ENCODE measurements around the gene SKI. TPM values are rescaled to one million over a fixed set of nuclear protein-coding genes. Genes with fewer than 3 reads are reported as not detected.

SKI gene
- total and polyA plus RNA-seq, 2 experiments from 2014 or later: 9.3 to 66.8 TPM

DNA sequence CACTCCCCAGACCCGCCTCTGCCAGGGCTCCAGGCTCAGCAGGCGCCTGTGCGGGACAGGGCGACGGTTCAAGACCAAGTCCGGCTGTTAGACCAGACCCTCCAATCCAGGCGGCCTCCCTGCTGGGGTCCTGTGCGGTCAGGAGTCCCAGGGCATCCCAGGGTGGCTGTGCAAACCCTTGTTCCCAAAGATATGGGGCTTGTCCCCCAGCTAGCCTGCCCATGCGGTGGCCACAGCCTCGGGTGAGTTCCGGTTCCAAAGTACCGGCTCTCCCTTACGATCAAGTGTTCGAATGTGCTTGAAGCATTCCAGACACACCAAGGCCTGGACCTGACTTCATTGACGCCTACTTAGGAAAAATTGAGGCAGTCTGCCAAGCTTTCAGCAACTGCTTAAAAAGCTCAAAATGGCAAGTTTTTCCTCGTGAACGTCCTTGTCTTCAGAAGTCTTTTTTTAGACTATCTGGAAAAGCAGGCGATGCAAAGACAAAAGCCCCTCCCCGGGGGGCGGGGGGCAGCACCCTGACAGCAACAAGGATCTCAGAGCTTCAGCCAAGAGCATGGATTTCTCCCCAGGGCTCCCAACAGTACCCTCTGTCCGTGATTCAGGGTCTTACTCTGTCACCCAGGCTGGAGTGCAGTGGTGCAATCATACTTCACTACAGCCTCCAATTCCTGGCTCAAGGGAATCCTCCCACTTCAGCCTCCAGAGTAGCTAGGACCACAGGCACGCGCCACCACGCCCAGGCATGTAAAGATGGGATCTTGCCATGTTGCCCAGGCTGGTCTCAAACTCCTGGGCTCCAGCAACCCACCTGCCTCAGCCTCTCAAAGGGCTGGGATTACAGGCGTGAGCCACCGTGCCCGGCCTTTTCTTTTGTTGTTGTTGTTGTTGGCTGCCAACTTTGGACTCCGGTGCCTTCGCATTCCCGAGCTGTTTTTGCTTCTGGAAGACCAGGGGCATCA lies 35.8 kb upstream of the SKI start:
- Histone ChIP-seq H3K27me3 (ENCODE audit: insufficient read depth) (no peaks in the 10 kb centered on the region), H3F3A (replicated peaks; ENCODE audit: low read depth) (peaks cover 9% of the 10 kb centered on the region), H2AFZ (no peak overlapping the region), H3K9me2 (ENCODE audit: insufficient read depth) (no peaks in the 10 kb centered on the region), H3K27ac (ENCODE audit: low read depth) (no peak overlapping the region), H3K4me1 (ENCODE audit: insufficient read depth) (peaks cover 12% of the 10 kb centered on the region; the same call in 1 of the 2 replicates), H4K20me1 (replicated peaks; ENCODE audit: insufficient read depth) (no peaks in the 10 kb centered on the region; the same call in 1 of the 2 replicates), H3K4me3 (no peak overlapping the region), H3K79me2 (replicated peaks; ENCODE audit: insufficient read depth) (peaks cover 19% of the 10 kb centered on the region), H3K36me3 (ENCODE audit: insufficient read depth) (no peaks in the 10 kb centered on the region), H3K4me2 (no peak overlapping the region)
- no peak overlapping the region for H3K27ac Mint-ChIP-seq
- H3K9me3 Mint-ChIP-seq: no peaks in the 10 kb centered on the region; the same call in 1 of the 3 replicates
- DNase-seq (ENCODE audit: low spot score): no peak
- peaks cover 8% of the 10 kb centered on the region; the same call in 2 of the 3 replicates for H3K36me3 Mint-ChIP-seq (ENCODE audit: low read depth)
- no peak for ATAC-seq
- peaks cover 12% of the 10 kb centered on the region for H3K27me3 Mint-ChIP-seq (ENCODE audit: insufficient read depth, low read depth, poor library complexity)
- peak overlapping the region; percentile 43; the same call in 1 of the 3 replicates for H3K4me3 Mint-ChIP-seq
- TF ChIP-seq, protein P1, sequence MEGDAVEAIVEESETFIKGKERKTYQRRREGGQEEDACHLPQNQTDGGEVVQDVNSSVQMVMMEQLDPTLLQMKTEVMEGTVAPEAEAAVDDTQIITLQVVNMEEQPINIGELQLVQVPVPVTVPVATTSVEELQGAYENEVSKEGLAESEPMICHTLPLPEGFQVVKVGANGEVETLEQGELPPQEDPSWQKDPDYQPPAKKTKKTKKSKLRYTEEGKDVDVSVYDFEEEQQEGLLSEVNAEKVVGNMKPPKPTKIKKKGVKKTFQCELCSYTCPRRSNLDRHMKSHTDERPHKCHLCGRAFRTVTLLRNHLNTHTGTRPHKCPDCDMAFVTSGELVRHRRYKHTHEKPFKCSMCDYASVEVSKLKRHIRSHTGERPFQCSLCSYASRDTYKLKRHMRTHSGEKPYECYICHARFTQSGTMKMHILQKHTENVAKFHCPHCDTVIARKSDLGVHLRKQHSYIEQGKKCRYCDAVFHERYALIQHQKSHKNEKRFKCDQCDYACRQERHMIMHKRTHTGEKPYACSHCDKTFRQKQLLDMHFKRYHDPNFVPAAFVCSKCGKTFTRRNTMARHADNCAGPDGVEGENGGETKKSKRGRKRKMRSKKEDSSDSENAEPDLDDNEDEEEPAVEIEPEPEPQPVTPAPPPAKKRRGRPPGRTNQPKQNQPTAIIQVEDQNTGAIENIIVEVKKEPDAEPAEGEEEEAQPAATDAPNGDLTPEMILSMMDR (conservative IDR thresholded peaks at IDR 0.05; ENCODE audit: low read depth in 2 of 2): no peak
- TF ChIP-seq EZH2 (IDR thresholded peaks at IDR 0.05; ENCODE audit: low read depth, unreplicated experiment): no peak
- no peak for TF ChIP-seq JUNB (IDR thresholded peaks at IDR 0.05; ENCODE audit: unreplicated experiment)
- TF ChIP-seq STAT1 (IDR thresholded peaks at IDR 0.05; ENCODE audit: unreplicated experiment): no peak
- no peak for TF ChIP-seq ZNF114 (CRISPR knock-in tag; IDR thresholded peaks at IDR 0.05)
- TF ChIP-seq, protein P2, sequence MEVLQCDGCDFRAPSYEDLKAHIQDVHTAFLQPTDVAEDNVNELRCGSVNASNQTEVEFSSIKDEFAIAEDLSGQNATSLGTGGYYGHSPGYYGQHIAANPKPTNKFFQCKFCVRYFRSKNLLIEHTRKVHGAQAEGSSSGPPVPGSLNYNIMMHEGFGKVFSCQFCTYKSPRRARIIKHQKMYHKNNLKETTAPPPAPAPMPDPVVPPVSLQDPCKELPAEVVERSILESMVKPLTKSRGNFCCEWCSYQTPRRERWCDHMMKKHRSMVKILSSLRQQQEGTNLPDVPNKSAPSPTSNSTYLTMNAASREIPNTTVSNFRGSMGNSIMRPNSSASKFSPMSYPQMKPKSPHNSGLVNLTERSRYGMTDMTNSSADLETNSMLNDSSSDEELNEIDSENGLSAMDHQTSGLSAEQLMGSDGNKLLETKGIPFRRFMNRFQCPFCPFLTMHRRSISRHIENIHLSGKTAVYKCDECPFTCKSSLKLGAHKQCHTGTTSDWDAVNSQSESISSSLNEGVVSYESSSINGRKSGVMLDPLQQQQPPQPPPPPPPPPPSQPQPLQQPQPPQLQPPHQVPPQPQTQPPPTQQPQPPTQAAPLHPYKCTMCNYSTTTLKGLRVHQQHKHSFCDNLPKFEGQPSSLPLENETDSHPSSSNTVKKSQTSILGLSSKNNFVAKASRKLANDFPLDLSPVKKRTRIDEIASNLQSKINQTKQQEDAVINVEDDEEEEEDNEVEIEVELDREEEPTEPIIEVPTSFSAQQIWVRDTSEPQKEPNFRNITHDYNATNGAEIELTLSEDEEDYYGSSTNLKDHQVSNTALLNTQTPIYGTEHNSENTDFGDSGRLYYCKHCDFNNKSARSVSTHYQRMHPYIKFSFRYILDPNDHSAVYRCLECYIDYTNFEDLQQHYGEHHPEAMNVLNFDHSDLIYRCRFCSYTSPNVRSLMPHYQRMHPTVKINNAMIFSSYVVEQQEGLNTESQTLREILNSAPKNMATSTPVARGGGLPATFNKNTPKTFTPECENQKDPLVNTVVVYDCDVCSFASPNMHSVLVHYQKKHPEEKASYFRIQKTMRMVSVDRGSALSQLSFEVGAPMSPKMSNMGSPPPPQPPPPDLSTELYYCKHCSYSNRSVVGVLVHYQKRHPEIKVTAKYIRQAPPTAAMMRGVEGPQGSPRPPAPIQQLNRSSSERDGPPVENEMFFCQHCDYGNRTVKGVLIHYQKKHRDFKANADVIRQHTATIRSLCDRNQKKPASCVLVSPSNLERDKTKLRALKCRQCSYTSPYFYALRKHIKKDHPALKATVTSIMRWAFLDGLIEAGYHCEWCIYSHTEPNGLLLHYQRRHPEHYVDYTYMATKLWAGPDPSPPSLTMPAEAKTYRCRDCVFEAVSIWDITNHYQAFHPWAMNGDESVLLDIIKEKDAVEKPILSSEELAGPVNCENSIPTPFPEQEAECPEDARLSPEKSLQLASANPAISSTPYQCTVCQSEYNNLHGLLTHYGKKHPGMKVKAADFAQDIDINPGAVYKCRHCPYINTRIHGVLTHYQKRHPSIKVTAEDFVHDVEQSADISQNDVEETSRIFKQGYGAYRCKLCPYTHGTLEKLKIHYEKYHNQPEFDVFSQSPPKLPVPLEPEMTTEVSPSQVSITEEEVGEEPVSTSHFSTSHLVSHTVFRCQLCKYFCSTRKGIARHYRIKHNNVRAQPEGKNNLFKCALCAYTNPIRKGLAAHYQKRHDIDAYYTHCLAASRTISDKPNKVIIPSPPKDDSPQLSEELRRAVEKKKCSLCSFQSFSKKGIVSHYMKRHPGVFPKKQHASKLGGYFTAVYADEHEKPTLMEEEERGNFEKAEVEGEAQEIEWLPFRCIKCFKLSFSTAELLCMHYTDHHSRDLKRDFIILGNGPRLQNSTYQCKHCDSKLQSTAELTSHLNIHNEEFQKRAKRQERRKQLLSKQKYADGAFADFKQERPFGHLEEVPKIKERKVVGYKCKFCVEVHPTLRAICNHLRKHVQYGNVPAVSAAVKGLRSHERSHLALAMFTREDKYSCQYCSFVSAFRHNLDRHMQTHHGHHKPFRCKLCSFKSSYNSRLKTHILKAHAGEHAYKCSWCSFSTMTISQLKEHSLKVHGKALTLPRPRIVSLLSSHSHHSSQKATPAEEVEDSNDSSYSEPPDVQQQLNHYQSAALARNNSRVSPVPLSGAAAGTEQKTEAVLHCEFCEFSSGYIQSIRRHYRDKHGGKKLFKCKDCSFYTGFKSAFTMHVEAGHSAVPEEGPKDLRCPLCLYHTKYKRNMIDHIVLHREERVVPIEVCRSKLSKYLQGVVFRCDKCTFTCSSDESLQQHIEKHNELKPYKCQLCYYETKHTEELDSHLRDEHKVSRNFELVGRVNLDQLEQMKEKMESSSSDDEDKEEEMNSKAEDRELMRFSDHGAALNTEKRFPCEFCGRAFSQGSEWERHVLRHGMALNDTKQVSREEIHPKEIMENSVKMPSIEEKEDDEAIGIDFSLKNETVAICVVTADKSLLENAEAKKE (CRISPR knock-in tag; IDR thresholded peaks at IDR 0.05): no peak
- TF ChIP-seq, protein P3, sequence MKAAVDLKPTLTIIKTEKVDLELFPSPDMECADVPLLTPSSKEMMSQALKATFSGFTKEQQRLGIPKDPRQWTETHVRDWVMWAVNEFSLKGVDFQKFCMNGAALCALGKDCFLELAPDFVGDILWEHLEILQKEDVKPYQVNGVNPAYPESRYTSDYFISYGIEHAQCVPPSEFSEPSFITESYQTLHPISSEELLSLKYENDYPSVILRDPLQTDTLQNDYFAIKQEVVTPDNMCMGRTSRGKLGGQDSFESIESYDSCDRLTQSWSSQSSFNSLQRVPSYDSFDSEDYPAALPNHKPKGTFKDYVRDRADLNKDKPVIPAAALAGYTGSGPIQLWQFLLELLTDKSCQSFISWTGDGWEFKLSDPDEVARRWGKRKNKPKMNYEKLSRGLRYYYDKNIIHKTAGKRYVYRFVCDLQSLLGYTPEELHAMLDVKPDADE (IDR thresholded peaks at IDR 0.05): no peak
- TF ChIP-seq, protein P4, sequence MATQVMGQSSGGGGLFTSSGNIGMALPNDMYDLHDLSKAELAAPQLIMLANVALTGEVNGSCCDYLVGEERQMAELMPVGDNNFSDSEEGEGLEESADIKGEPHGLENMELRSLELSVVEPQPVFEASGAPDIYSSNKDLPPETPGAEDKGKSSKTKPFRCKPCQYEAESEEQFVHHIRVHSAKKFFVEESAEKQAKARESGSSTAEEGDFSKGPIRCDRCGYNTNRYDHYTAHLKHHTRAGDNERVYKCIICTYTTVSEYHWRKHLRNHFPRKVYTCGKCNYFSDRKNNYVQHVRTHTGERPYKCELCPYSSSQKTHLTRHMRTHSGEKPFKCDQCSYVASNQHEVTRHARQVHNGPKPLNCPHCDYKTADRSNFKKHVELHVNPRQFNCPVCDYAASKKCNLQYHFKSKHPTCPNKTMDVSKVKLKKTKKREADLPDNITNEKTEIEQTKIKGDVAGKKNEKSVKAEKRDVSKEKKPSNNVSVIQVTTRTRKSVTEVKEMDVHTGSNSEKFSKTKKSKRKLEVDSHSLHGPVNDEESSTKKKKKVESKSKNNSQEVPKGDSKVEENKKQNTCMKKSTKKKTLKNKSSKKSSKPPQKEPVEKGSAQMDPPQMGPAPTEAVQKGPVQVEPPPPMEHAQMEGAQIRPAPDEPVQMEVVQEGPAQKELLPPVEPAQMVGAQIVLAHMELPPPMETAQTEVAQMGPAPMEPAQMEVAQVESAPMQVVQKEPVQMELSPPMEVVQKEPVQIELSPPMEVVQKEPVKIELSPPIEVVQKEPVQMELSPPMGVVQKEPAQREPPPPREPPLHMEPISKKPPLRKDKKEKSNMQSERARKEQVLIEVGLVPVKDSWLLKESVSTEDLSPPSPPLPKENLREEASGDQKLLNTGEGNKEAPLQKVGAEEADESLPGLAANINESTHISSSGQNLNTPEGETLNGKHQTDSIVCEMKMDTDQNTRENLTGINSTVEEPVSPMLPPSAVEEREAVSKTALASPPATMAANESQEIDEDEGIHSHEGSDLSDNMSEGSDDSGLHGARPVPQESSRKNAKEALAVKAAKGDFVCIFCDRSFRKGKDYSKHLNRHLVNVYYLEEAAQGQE (IDR thresholded peaks at IDR 0.05; ENCODE audit: unreplicated experiment): no peak
- TF ChIP-seq ZNF331 (CRISPR knock-in tag; IDR thresholded peaks at IDR 0.05; ENCODE audit: low read depth): no peak
- no peak for TF ChIP-seq EZH2phosphoT487 (IDR thresholded peaks at IDR 0.05; ENCODE audit: unreplicated experiment)
- no peak for TF ChIP-seq NANOG (IDR thresholded peaks at IDR 0.05; ENCODE audit: borderline replicate concordance)
- no peak for TF ChIP-seq POLR2AphosphoS5 (IDR thresholded peaks at IDR 0.05; ENCODE audit: low read depth)
- no peak for TF ChIP-seq CREB1 (CRISPR knock-in tag; IDR thresholded peaks at IDR 0.05; ENCODE audit: low read depth)
- peaks cover 10% of the 10 kb centered on the region for H3K4me1 Mint-ChIP-seq

Data from GM23338 (cell line).